BLaER1 treated with 17β-estradiol and CSF1 and Interleukin-3, amounts not matched to agents 10 nM and 100 nM (cell line): ENCODE measurements around the gene GRM8.

Experiments used
- H3K27ac ChIP-seq, 11 experiments: shearing (Covaris generic); formaldehyde crosslinking; 2 replicates each; pipeline ENCODE4 v1.8.1; 2022
- H3K27me3 ChIP-seq, 11 experiments: shearing (Covaris generic); formaldehyde crosslinking; 2 replicates each; pipeline ENCODE4 v1.8.1; 2022
- H3K36me3 ChIP-seq, 11 experiments: shearing (Covaris generic); formaldehyde crosslinking; 2 replicates each; pipeline ENCODE4 v1.8.1; 2022
- H3K4me1 ChIP-seq, 10 experiments: shearing (Covaris generic); formaldehyde crosslinking; 2 replicates each; pipeline ENCODE4 v1.8.1; 2022
- H3K4me2 ChIP-seq, 11 experiments: shearing (Covaris generic); formaldehyde crosslinking; 2 replicates each; pipeline ENCODE4 v1.8.1; 2022
- H3K4me3 ChIP-seq, 10 experiments: shearing (Covaris generic); formaldehyde crosslinking; 2 replicates each; pipeline ENCODE4 v1.8.1; 2022
- H3K9ac ChIP-seq, 11 experiments: shearing (Covaris generic); formaldehyde crosslinking; 2 replicates each; pipeline ENCODE4 v1.8.1; 2022
- H3K9me3 ChIP-seq, 11 experiments: shearing (Covaris generic); formaldehyde crosslinking; replicated peaks in 1 of 11; 2 replicates each; pipeline ENCODE4 v1.8.1; 2022
- H4K20me1 ChIP-seq, 11 experiments: shearing (Covaris generic); formaldehyde crosslinking; 2 replicates each; pipeline ENCODE4 v1.8.1; 2022
- Cebpa-rat ChIP-seq, 11 experiments: shearing (Covaris generic); IDR thresholded peaks; 2 replicates each; pipeline ENCODE4 v1.8.1; 2022

GRM8 gene

DNA sequence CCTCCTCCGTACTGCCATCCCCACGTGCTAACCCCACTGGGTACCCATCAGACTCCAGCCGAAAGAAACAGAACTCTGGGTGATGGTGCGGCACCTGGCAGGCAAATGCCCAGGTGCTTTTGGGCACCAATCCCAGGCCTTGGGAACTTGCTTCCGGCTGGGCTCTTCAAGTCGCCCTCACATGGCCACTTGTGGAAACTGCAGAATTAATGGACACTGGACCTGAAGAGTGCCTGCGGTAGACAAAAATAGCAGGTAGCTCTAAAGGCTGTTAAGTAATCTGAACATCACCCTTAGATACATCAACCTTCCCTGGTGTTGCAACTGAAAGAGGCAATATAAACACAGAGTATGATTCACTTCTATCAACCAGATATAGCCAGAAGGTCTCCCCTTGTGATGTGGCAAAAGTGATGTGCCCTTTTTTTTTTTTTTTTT, 644.4 kb downstream of the GRM8 start:
- no peak for TF ChIP-seq Cebpa-rat (IDR thresholded peaks at IDR 0.05)
- peaks cover 0 to 2% (median 0%) of the 10 kb centered on the region in 11 experiments; a peak in 3 of 22 replicates for H3K9me3 ChIP-seq
- H4K20me1 ChIP-seq, result no peaks in the 10 kb centered on the region

GRCh38 chr7:126606331-126606730, 646.4 kb downstream of the GRM8 start:
- Histone ChIP-seq H3K9ac (no peak overlapping the region), H3K36me3 (no peaks in the 10 kb centered on the region), H3K4me2 (no peak overlapping the region)

More for the DNA sequence above, 644.4 kb downstream of the GRM8 start:
- no peaks in the 10 kb centered on the region for H3K27me3 ChIP-seq
- H3K4me2 ChIP-seq, result no peak overlapping the region
- no peaks in the 10 kb centered on the region for H3K4me1 ChIP-seq
- no peaks in the 10 kb centered on the region for H3K36me3 ChIP-seq
- no peak overlapping the region for H3K4me3 ChIP-seq
- no peak overlapping the region for H3K27ac ChIP-seq
- H3K9ac ChIP-seq, result no peak overlapping the region

GRCh38 chr7:126605553-126605952, 647.2 kb downstream of the GRM8 start:
- no peak overlapping the region for H3K27ac ChIP-seq
- no peaks in the 10 kb centered on the region for H3K4me1 ChIP-seq
- H3K9ac ChIP-seq, result no peak overlapping the region
- no peaks in the 10 kb centered on the region for H4K20me1 ChIP-seq
- H3K9me3 ChIP-seq, result no peaks in the 10 kb centered on the region
- H3K4me2 ChIP-seq, result no peak overlapping the region
- no peak overlapping the region for H3K4me3 ChIP-seq
- no peak for TF ChIP-seq Cebpa-rat (IDR thresholded peaks at IDR 0.05)
- H3K36me3 ChIP-seq, result no peaks in the 10 kb centered on the region
- no peaks in the 10 kb centered on the region for H3K27me3 ChIP-seq

More at GRCh38 chr7:126606331-126606730, 646.4 kb downstream of the GRM8 start:
- Histone ChIP-seq H3K4me3 (no peak overlapping the region), H3K9me3 (no peaks in the 10 kb centered on the region), H3K4me1 (no peaks in the 10 kb centered on the region), H3K27ac (no peak overlapping the region), H3K27me3 (no peaks in the 10 kb centered on the region), H4K20me1 (no peaks in the 10 kb centered on the region)
- TF ChIP-seq Cebpa-rat (IDR thresholded peaks at IDR 0.05), result no peak

- Histone ChIP-seq H3K36me3 (no peaks in the 10 kb centered on the region), H3K9me3 (no peaks in the 10 kb centered on the region), H3K4me1 (no peaks in the 10 kb centered on the region), H3K27ac (no peak overlapping the region), H3K27me3 (no peaks in the 10 kb centered on the region), H3K9ac (no peak overlapping the region), H3K4me2 (no peak overlapping the region), H4K20me1 (no peaks in the 10 kb centered on the region), H3K4me3 (no peak overlapping the region)
- TF ChIP-seq Cebpa-rat (IDR thresholded peaks at IDR 0.05), result no peak
These were observed 647.7 kb downstream of the GRM8 start for GRCh38 chr7:126605056-126605455.

GRCh38 chr7:126589068-126589684, 663.6 kb downstream of the GRM8 start:
- Histone ChIP-seq H3K4me3 (no peak overlapping the region), H3K27ac (peak overlapping the region in 2 of 11 experiments; percentile 21 to 31; a peak in 3 of 22 replicates), H3K4me1 (peaks cover 0 to 11% (median 8%) of the 10 kb centered on the region in 10 experiments; a peak in 10 of 20 replicates), H3K4me2 (peak overlapping the region in 8 of 11 experiments; percentile 11 to 43 (median 27); a peak in 12 of 22 replicates), H4K20me1 (no peaks in the 10 kb centered on the region), H3K27me3 (no peaks in the 10 kb centered on the region), H3K9me3 (peaks cover 0 to 22% (median 4%) of the 10 kb centered on the region in 11 experiments; a peak in 7 of 22 replicates), H3K36me3 (no peaks in the 10 kb centered on the region), H3K9ac (no peak overlapping the region)
- no peak for TF ChIP-seq Cebpa-rat (IDR thresholded peaks at IDR 0.05)

DNA sequence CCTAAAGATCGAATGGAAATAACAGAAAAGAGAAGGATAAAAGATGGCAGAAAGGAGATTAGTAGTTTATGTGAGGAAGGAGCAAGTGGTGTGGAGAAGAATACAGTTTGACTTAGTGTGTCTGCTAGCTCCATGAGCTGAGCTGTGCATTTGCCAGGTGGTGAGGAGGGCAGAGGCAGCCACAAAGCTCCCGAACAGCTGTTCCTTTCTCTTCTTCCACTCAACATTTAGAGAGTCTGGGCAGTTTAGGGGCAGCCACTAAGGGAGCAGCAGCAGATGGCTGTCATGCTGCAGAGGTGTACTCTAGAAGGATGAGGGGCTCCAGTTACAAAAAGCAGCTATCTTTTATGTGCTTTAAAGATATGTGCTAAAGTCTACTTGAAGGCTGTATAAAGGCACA, 674.4 kb downstream of the GRM8 start:
- Histone ChIP-seq H3K9me3 (no peaks in the 10 kb centered on the region), H3K27ac (no peak overlapping the region), H3K36me3 (no peaks in the 10 kb centered on the region), H3K9ac (no peak overlapping the region), H3K27me3 (no peaks in the 10 kb centered on the region), H4K20me1 (no peaks in the 10 kb centered on the region), H3K4me3 (no peak overlapping the region), H3K4me1 (no peaks in the 10 kb centered on the region), H3K4me2 (no peak overlapping the region)
- TF ChIP-seq Cebpa-rat (IDR thresholded peaks at IDR 0.05), result no peak

DNA sequence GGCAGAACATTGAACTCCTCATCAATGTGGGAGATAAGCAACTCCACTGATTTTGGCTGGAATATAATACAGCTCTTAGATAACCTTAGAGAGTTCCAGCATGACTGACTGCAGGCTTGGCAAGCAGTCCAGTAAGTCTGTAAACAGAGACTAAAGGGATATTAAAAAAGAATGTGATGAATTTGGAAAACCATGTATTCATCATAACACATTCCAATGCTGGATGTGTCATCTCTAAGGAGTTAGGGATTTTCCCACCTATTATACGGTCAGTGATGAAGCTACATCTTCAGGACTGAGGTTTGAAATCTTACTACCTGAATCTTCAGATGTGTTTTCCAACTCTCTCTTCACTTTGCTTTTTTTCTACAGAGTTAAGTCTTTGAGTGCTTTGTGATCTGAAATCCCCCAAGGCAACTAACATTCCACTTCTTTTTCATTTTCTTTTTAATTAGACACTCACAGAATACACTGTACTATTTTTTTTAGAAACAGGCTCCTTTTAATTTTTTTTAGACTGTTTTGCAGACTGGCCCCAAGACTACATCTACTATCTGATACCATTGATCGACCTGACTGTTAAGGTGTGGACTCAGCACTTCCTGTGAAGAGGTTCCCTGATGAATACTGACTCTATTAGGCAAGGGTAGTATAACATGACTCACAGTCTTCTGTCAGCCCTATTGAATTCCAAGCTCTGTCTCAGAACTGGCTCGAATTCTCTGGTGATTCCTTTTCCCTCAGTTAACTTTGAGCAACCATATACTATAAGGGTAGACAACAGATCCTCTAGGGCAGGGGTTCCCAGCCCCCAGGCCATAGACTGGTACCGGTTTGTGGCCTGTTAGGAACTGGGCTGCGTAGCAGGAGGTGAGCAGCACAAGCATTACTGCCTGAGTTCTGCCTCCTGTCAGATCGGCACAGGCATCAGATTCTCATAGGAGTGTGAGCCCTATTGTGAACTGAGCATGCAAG, 678.2 kb downstream of the GRM8 start:
- no peaks in the 10 kb centered on the region for H3K36me3 ChIP-seq
- peaks cover 2 to 14% (median 7%) of the 10 kb centered on the region in 10 experiments; a peak in 18 of 20 replicates for H3K4me1 ChIP-seq
- no peaks in the 10 kb centered on the region for H3K27me3 ChIP-seq
- no peak overlapping the region for H3K4me2 ChIP-seq
- H4K20me1 ChIP-seq, result no peaks in the 10 kb centered on the region
- H3K27ac ChIP-seq, result no peak overlapping the region
- TF ChIP-seq Cebpa-rat (IDR thresholded peaks at IDR 0.05), result no peak
- no peak overlapping the region for H3K9ac ChIP-seq
- no peaks in the 10 kb centered on the region for H3K9me3 ChIP-seq
- H3K4me3 ChIP-seq, result no peak overlapping the region

- no peak overlapping the region for H3K4me2 ChIP-seq
- H4K20me1 ChIP-seq, result no peaks in the 10 kb centered on the region
- H3K27ac ChIP-seq, result peak overlapping the region in 3 of 11 experiments; percentile 0 to 56 (median 21); a peak in 3 of 22 replicates
- TF ChIP-seq Cebpa-rat (IDR thresholded peaks at IDR 0.05), result no peak
- no peaks in the 10 kb centered on the region for H3K9me3 ChIP-seq
- H3K4me3 ChIP-seq, result no peak overlapping the region
- peaks cover 11 to 28% (median 17%) of the 10 kb centered on the region in 10 experiments for H3K4me1 ChIP-seq
- no peak overlapping the region for H3K9ac ChIP-seq
- no peaks in the 10 kb centered on the region for H3K36me3 ChIP-seq
- H3K27me3 ChIP-seq, result no peaks in the 10 kb centered on the region
These were observed 681.9 kb downstream of the GRM8 start for GRCh38 chr7:126570845-126571244.

GRCh38 chr7:126569402-126569801, 683.3 kb downstream of the GRM8 start:
- H3K4me2 ChIP-seq, result peak overlapping the region; percentile 11 to 69 (median 41); a peak in 21 of 22 replicates
- no peak for TF ChIP-seq Cebpa-rat (IDR thresholded peaks at IDR 0.05)
- peaks cover 11 to 28% (median 17%) of the 10 kb centered on the region in 10 experiments for H3K4me1 ChIP-seq
- peak overlapping the region in 2 of 11 experiments; percentile 20 to 22; a peak in 3 of 22 replicates for H3K9ac ChIP-seq
- no peaks in the 10 kb centered on the region for H3K36me3 ChIP-seq
- H3K4me3 ChIP-seq, result no peak overlapping the region
- peak overlapping the region in 8 of 11 experiments; percentile 21 to 58 (median 41); a peak in 14 of 22 replicates for H3K27ac ChIP-seq
- no peaks in the 10 kb centered on the region for H3K9me3 ChIP-seq
- H3K27me3 ChIP-seq, result no peaks in the 10 kb centered on the region
- H4K20me1 ChIP-seq, result no peaks in the 10 kb centered on the region
